ENCODE results near the gene GPC6. TPM values are rescaled to one million over a fixed set of nuclear protein-coding genes. Genes with fewer than 3 reads are reported as not detected.
A peak's percentile ranks its signal among the peaks of the same experiment; 100 is the strongest.

GPC6 gene
- total and polyA plus RNA-seq, 2 donors (not counting 3 experiments of a cell fraction or from before 2014, with no cell fraction given) = 0.01 TPM; not detected in 1

GRCh38 chr13:94433055-94433961 lies 1206.7 kb downstream of the GPC6 start:
- intact Hi-C loops (cut with micrococcal nuclease) (loop anchor here (1.0 to 10.0 kb wide), 3 partner anchors 278 to 1401 kb away; no protein-coding TSS in a partner anchor), dilution Hi-C loops (cut with MboI; ENCODE audit: extremely low pct_ligation_motif_present, low sequenced_read_pairs) (no loop called here)
- Histone ChIP-seq H2AFZ (ENCODE audit: low read depth, low read length) (no peak overlapping the region), H3K27me3 (ENCODE audit: control insufficient read depth in 2 of 2, insufficient read depth in 2 of 2, low read length in 2 of 2) (peaks cover 15 to 18% of the 10 kb centered on the region in 2 experiments), H3K27ac (ENCODE audit: insufficient read depth, low read depth, low read length) (no peak overlapping the region), H3K4me1 (ENCODE audit: control insufficient read depth, extremely low read depth, insufficient read depth, low read length) (no peaks in the 10 kb centered on the region), H3K79me2 (ENCODE audit: control insufficient read depth, insufficient read depth, low read length) (no peaks in the 10 kb centered on the region), H3K9ac (replicated peaks; ENCODE audit: extremely low read depth, insufficient read depth, low read length) (no peak overlapping the region), H3K4me3 (replicated peaks in 1 of 3; ENCODE audit: insufficient read depth in 1 of 3, low read depth in 1 of 3, low read length in 3 of 3) (no peak overlapping the region), H3K9me1 (replicated peaks; ENCODE audit: control insufficient read depth, extremely low read depth, insufficient read depth, low read length) (no peaks in the 10 kb centered on the region), H4K20me1 (replicated peaks; ENCODE audit: control insufficient read depth, extremely low read depth, insufficient read depth, low read length) (no peaks in the 10 kb centered on the region), H3K9me3 (replicated peaks; ENCODE audit: control insufficient read depth, insufficient read depth, low read length) (no peaks in the 10 kb centered on the region), H3K36me3 (ENCODE audit: control insufficient read depth in 2 of 2, extremely low read depth in 1 of 2, insufficient read depth in 2 of 2, low read length in 2 of 2) (no peaks in the 10 kb centered on the region), H3K4me2 (ENCODE audit: insufficient read depth, low read length) (no peak overlapping the region)
- ChIA-PET CTCF (interaction anchor here (12.2 kb wide), 1 partner anchor 185 kb away, joined by 415 read pairs; no protein-coding TSS in a partner anchor), POLR2A (interaction anchor here (0.5 kb wide), 1 partner anchor 368 kb away, joined by 4 read pairs; no protein-coding TSS in a partner anchor)
- TF ChIP-seq MYC (IDR thresholded peaks at IDR 0.05; ENCODE audit: low read depth, low read length) (no peak), GATA2 (IDR thresholded peaks at IDR 0.05; ENCODE audit: insufficient read depth, insufficient read length, low read depth, low read length) (no peak), MAX (IDR thresholded peaks at IDR 0.05; ENCODE audit: insufficient read depth, insufficient read length) (no peak), CTCF (IDR thresholded peaks at IDR 0.05; ENCODE audit: extremely low read depth in 1 of 2, insufficient read depth in 1 of 2, low read depth in 1 of 2, low read length in 2 of 2) (no peak), FOS (IDR thresholded peaks at IDR 0.05; ENCODE audit: borderline replicate concordance, insufficient read depth, low read length) (no peak), EZH2 (IDR thresholded peaks at IDR 0.05; ENCODE audit: borderline replicate concordance, low read depth, low read length, severe bottlenecking) (no peak), JUN (IDR thresholded peaks at IDR 0.05; ENCODE audit: borderline replicate concordance, insufficient read depth, insufficient read length, low read depth) (no peak), POLR2A (IDR thresholded peaks at IDR 0.05; ENCODE audit: low read depth, low read length) (no peak), POLR2AphosphoS5 (IDR thresholded peaks at IDR 0.05; ENCODE audit: insufficient read depth, low read depth, low read length) (no peak)
- DNase-seq (ENCODE audit: low read depth, low spot score) (peak; percentile 9), FAIRE-seq (no peak)
- BruUV-seq (replicated peaks) = no TSS peak

All from endothelial cell of umbilical vein (primary cell).